Right lobe of liver (tissue), 4 donors: ENCODE measurements around the gene HSPG2.

Experiments used
- CTCF ChIP-seq, 4 donors: fragments of 200-600 bp in 3 of 4; fragments of 450-650 bp in 1 of 4; IDR thresholded peaks; one replicate each; pipeline versions ENCODE4 v1.5.1 to v1.8.0; 2016 to 2022; ENCODE audit warnings: antibody characterized with exemption in 4 of 4, mild to moderate bottlenecking in 2 of 4
- POLR2A ChIP-seq: fragments of 450-650 bp; IDR thresholded peaks from one replicate; pipeline ENCODE4 v1.6.1; 2017; ENCODE audit warnings: antibody characterized with exemption, mild to moderate bottlenecking
- donor health status: DM: no; HTN: no; CAD: no.
- donor health status: DM: no; HTN: no; CAD: no.
- donor health status: DM: no; HTN: yes; CAD: no.

GRCh38 chr1:21842606-21843162, 94.4 kb downstream of the HSPG2 start:
- TF ChIP-seq CTCF (IDR thresholded peaks at IDR 0.05) (no peak), POLR2A (no peak)
